GM21717 (cell line): ENCODE measurements around the gene TRMT112.

Source experiments
- ATAC-seq: cut with Tn5 transposase; IDR thresholded peaks from one replicate; pipeline ENCODE4 v1.9.1; 2021; ENCODE audit warnings: mild to moderate bottlenecking, moderate library complexity; ENCODE audit not compliant: unreplicated experiment

Gene TRMT112

GRCh38 chr11:64276653-64277431, 40.5 kb downstream of the TRMT112 start:
- no peak for ATAC-seq

- no peak for ATAC-seq
Measured at GRCh38 chr11:64275841-64276240, 41.5 kb downstream of the TRMT112 start.

- no peak for ATAC-seq
Measured at GRCh38 chr11:64275031-64275800, 42.1 kb downstream of the TRMT112 start.

- ATAC-seq: peak; percentile 55
Measured at GRCh38 chr11:64269540-64270220, 47.7 kb downstream of the TRMT112 start.

GRCh38 chr11:64268893-64269539, 48.3 kb downstream of the TRMT112 start:
- peak; percentile 16 for ATAC-seq

- no peak for ATAC-seq
Measured at GRCh38 chr11:64268025-64268892, 49.1 kb downstream of the TRMT112 start.

- ATAC-seq: no peak
Measured at GRCh38 chr11:64267207-64267945, 50.0 kb downstream of the TRMT112 start.
